Uterus (tissue), 4 donors: Measurements from ENCODE around the gene PCDHAC1. TPM values are rescaled to one million over a fixed set of nuclear protein-coding genes. Genes with fewer than 3 reads are reported as not detected.

ENCODE experiments used
- DNase-seq, 2 donors: peaks; one replicate each; pipeline ENCODE4 v3.0.0-alpha.2; 2019 to 2020
- H3K27ac ChIP-seq, 2 donors: fragments of 200-600 bp; sonication (generic); 1 replicate in 1 of 2; 2 replicates in 1 of 2; pipeline ENCODE4 v1.5.1; 2016 to 2018
- H3K27me3 ChIP-seq, 2 donors: fragments of 200-600 bp; sonication (generic); one replicate each; pipeline ENCODE4 v1.5.1; 2018 to 2019; ENCODE audit warnings: control low read depth in 1 of 2
- H3K36me3 ChIP-seq, 2 donors: fragments of 200-600 bp; sonication (generic); one replicate each; pipeline ENCODE4 v1.5.1; 2019; ENCODE audit warnings: control low read depth in 1 of 2
- H3K4me1 ChIP-seq, 2 donors: fragments of 200-600 bp; sonication (generic); one replicate each; pipeline ENCODE4 v1.5.1; 2018 to 2019; ENCODE audit warnings: control low read depth in 1 of 2
- H3K4me3 ChIP-seq, 2 donors: fragments of 200-600 bp; sonication (generic); 1 replicate in 1 of 2; 2 replicates in 1 of 2; pipeline ENCODE4 v1.5.1; 2018 to 2019; ENCODE audit warnings: mild to moderate bottlenecking in 1 of 2
- H3K9me3 ChIP-seq, 2 donors: fragments of 200-600 bp; sonication (generic); one replicate each; pipeline ENCODE4 v1.5.1; 2019; ENCODE audit warnings: control low read depth in 1 of 2
- CTCF ChIP-seq, 4 experiments: fragments of 200-600 bp in 2 of 4; fragments of 450-650 bp in 2 of 4; sonication (generic) in 2 of 4; IDR thresholded peaks; one replicate each; pipeline ENCODE4 v1.5.1; 2016 to 2019; ENCODE audit warnings: antibody characterized with exemption in 4 of 4, mild to moderate bottlenecking in 2 of 4, moderate library complexity in 1 of 4
- POLR2A ChIP-seq, 2 donors: fragments of 450-650 bp; IDR thresholded peaks; one replicate each; pipeline ENCODE4 v1.6.1; 2016; ENCODE audit warnings: antibody characterized with exemption in 2 of 2, mild to moderate bottlenecking in 1 of 2, moderate library complexity in 1 of 2
- intact Hi-C: fragments of 100-400 bp; cut with DNase I; formaldehyde crosslinking; loops from one replicate; pipeline ENCODE4 v1.15.1; 2023; ENCODE audit warnings: low total_unique reads
- total RNA-seq, 4 donors: library from RNA; depleted of rRNA in 3 of 4; stranded (reverse); fragments of >200 nt in 3 of 4; gene quantifications; one replicate each; pipeline versions ENCODE4 v1.1.0 to v1.2.4, GENCODE V29; 2014 to 2023
- donor health status: DM: yes; HTN: yes; CAD: no.

PCDHAC1 gene
- total RNA-seq, 4 donors from 2014 or later: under 0.01 to 1.7 (median 1.2) TPM; not detected in 1

GRCh38 chr5:140927228-140927573 lies 1.1 kb downstream of the PCDHAC1 start:
- Histone ChIP-seq H3K9me3 (no peaks in the 10 kb centered on the region), H3K4me1 (no peaks in the 10 kb centered on the region), H3K4me3 (peak overlapping the region; percentile 29 to 50), H3K27ac (no peak overlapping the region), H3K27me3 (no peaks in the 10 kb centered on the region), H3K36me3 (no peaks in the 10 kb centered on the region)
- DNase-seq: peak in 1 of 2 donors; percentile 13
- no peak for TF ChIP-seq CTCF (IDR thresholded peaks at IDR 0.05)
- TF ChIP-seq POLR2A (IDR thresholded peaks at IDR 0.05): no peak
- intact Hi-C loops: no loop called here

- Histone ChIP-seq H3K4me1 (no peaks in the 10 kb centered on the region), H3K4me3 (no peak overlapping the region), H3K27ac (no peak overlapping the region), H3K27me3 (no peaks in the 10 kb centered on the region), H3K9me3 (no peaks in the 10 kb centered on the region), H3K36me3 (no peaks in the 10 kb centered on the region)
- DNase-seq: no peak
- intact Hi-C loops: no loop called here
- no peak for TF ChIP-seq CTCF (IDR thresholded peaks at IDR 0.05)
- TF ChIP-seq POLR2A (IDR thresholded peaks at IDR 0.05): no peak
These were observed 9.0 kb downstream of the PCDHAC1 start for GRCh38 chr5:140934964-140935606.

- DNase-seq: no peak
- no peaks in the 10 kb centered on the region for H3K27me3 ChIP-seq
- H3K36me3 ChIP-seq: no peaks in the 10 kb centered on the region
- H3K4me1 ChIP-seq: no peaks in the 10 kb centered on the region
- TF ChIP-seq CTCF (IDR thresholded peaks at IDR 0.05) (no peak), POLR2A (IDR thresholded peaks at IDR 0.05) (no peak)
- intact Hi-C loops: no loop called here
- H3K9me3 ChIP-seq: no peaks in the 10 kb centered on the region
- no peak overlapping the region for H3K4me3 ChIP-seq
- no peak overlapping the region for H3K27ac ChIP-seq
These were observed 20.5 kb downstream of the PCDHAC1 start for GRCh38 chr5:140946578-140946977.

GRCh38 chr5:140951636-140952035 lies 25.5 kb downstream of the PCDHAC1 start:
- Histone ChIP-seq H3K4me3 (no peak overlapping the region), H3K4me1 (no peaks in the 10 kb centered on the region), H3K27me3 (no peaks in the 10 kb centered on the region), H3K27ac (no peak overlapping the region), H3K36me3 (no peaks in the 10 kb centered on the region), H3K9me3 (no peaks in the 10 kb centered on the region)
- intact Hi-C loops: no loop called here
- no peak for TF ChIP-seq CTCF (IDR thresholded peaks at IDR 0.05)
- no peak for TF ChIP-seq POLR2A (IDR thresholded peaks at IDR 0.05)
- DNase-seq: no peak

- no peak for DNase-seq
- Histone ChIP-seq H3K27me3 (no peaks in the 10 kb centered on the region), H3K4me1 (no peaks in the 10 kb centered on the region), H3K27ac (no peak overlapping the region), H3K4me3 (no peak overlapping the region), H3K36me3 (no peaks in the 10 kb centered on the region), H3K9me3 (no peaks in the 10 kb centered on the region)
- intact Hi-C loops: no loop called here
- TF ChIP-seq POLR2A (IDR thresholded peaks at IDR 0.05) (no peak), CTCF (IDR thresholded peaks at IDR 0.05) (no peak)
These were observed 27.1 kb downstream of the PCDHAC1 start for GRCh38 chr5:140953234-140953633.
